ENCODE data around the gene CHI3L2. TPM values are rescaled to one million over a fixed set of nuclear protein-coding genes. Genes with fewer than 3 reads are reported as not detected.

Gene CHI3L2
- total and polyA plus RNA-seq, 2 of the 13 experiments (the other 11 are each of a cell fraction or from before 2014, with no cell fraction given), result 0.46 to 1.7 TPM

GRCh38 chr1:111184663-111185062, 42.9 kb upstream of the CHI3L2 start (continued):
- no peak for TF ChIP-seq ZNF446 (CRISPR knock-in tag; IDR thresholded peaks at IDR 0.05)

GRCh38 chr1:111190931-111191451, 36.5 kb upstream of the CHI3L2 start:
- no TSS peak for BruUV-seq (replicated peaks)
- no peak overlapping the region for H3K4me3 ChIP-seq (replicated peaks in 1 of 3; ENCODE audit: insufficient read depth in 1 of 3, low read depth in 2 of 3, low read length in 3 of 3)
- POLR2A ChIA-PET, result interaction anchor here (0.8 to 0.9 kb wide), 2 partner anchors 38 to 146 kb away, joined by 3 read pairs; no protein-coding TSS in a partner anchor
- H3K36me3 ChIP-seq (replicated peaks in 1 of 2; ENCODE audit: control insufficient read depth in 1 of 2, insufficient read depth in 2 of 2, low read length in 2 of 2), result peaks cover 1 to 11% of the 10 kb centered on the region in 2 experiments; a peak in 2 of 5 replicates
- in situ Hi-C loops (cut with HindIII; ENCODE audit: extremely low pct_ligation_motif_present, low pct_unique_long_range_greater_than_20kb), result no loop called here
- ATAC-seq (peak; percentile 6; the same call in 1 of the 3 replicates), FAIRE-seq (no peak), DNase-seq (ENCODE audit: low spot score) (no peak)
- H3K9ac ChIP-seq (ENCODE audit: insufficient read depth, low read depth, low read length), result no peak overlapping the region
- H3K4me1 ChIP-seq (ENCODE audit: insufficient read depth, low read length), result peaks cover 57% of the 10 kb centered on the region
- H3K4me2 ChIP-seq (ENCODE audit: low read depth, low read length), result peak overlapping the region; percentile 13; the same call in 1 of the 2 replicates
- 48% methylated on average over 2 of the region's 2 CpGs for whole genome bisulfite sequencing (ENCODE audit: low lambda C conversion rate)
- H3K79me2 ChIP-seq (ENCODE audit: insufficient read depth, low read length), result no peaks in the 10 kb centered on the region
- intact Hi-C loops (cut with micrococcal nuclease; ENCODE audit: unreplicated experiment), result no loop called here
- H3K9me3 ChIP-seq (ENCODE audit: low read length), result no peaks in the 10 kb centered on the region
- H4K20me1 ChIP-seq (ENCODE audit: insufficient read depth, low read length), result no peaks in the 10 kb centered on the region
- H3K27me3 ChIP-seq (ENCODE audit: control insufficient read depth in 1 of 2, insufficient read depth in 2 of 2, low read length in 2 of 2), result no peaks in the 10 kb centered on the region
- no peak overlapping the region for H3K27ac ChIP-seq (ENCODE audit: extremely low read length, insufficient read depth, low read length)
- CTCF ChIA-PET (ENCODE audit: low intra/inter-chr PET ratio, low total read pairs), result no interaction called here
- TF ChIP-seq HNF4A (CRISPR knock-in tag; IDR thresholded peaks at IDR 0.05) (peak; percentile 44; the same call in 1 of the 2 replicates), REPIN1 (CRISPR knock-in tag; IDR thresholded peaks at IDR 0.05; ENCODE audit: borderline replicate concordance, low read depth) (no peak), FOXA3 (CRISPR knock-in tag; IDR thresholded peaks at IDR 0.05) (peak; percentile 56; the same call in 1 of the 2 replicates), PAXIP1 (CRISPR knock-in tag; conservative IDR thresholded peaks at IDR 0.05) (no peak), NCOA1 (CRISPR knock-in tag; IDR thresholded peaks at IDR 0.05) (no peak)
- H2AFZ ChIP-seq (ENCODE audit: low read length), result no peak overlapping the region

Measured in HepG2 (cell line).